BLaER1 (cell line): Measurements from ENCODE around the gene ZNF3.

Experiments
- H3K27ac ChIP-seq: shearing (Covaris generic); formaldehyde crosslinking; 2 replicates; pipeline ENCODE4 v1.8.1; 2022
- H3K27me3 ChIP-seq: shearing (Covaris generic); formaldehyde crosslinking; 2 replicates; pipeline ENCODE4 v1.8.1; 2022
- H3K36me3 ChIP-seq: shearing (Covaris generic); formaldehyde crosslinking; 2 replicates; pipeline ENCODE4 v1.8.1; 2022
- H3K4me1 ChIP-seq: shearing (Covaris generic); formaldehyde crosslinking; 2 replicates; pipeline ENCODE4 v1.8.1; 2022
- H3K4me2 ChIP-seq: shearing (Covaris generic); formaldehyde crosslinking; 2 replicates; pipeline ENCODE4 v1.8.1; 2022
- H3K4me3 ChIP-seq: shearing (Covaris generic); formaldehyde crosslinking; 2 replicates; pipeline ENCODE4 v1.8.1; 2022
- H3K9ac ChIP-seq: shearing (Covaris generic); formaldehyde crosslinking; 2 replicates; pipeline ENCODE4 v1.8.1; 2022
- H3K9me3 ChIP-seq: shearing (Covaris generic); formaldehyde crosslinking; 2 replicates; pipeline ENCODE4 v1.8.1; 2022
- H4K20me1 ChIP-seq: shearing (Covaris generic); formaldehyde crosslinking; 2 replicates; pipeline ENCODE4 v1.8.1; 2022
- Cebpa-rat ChIP-seq: shearing (Covaris generic); IDR thresholded peaks from 2 replicates; pipeline ENCODE4 v1.8.1; 2022

ZNF3 gene

GRCh38 chr7:100124301-100125230, 43.0 kb upstream of the ZNF3 start:
- Histone ChIP-seq H3K4me2 (peak overlapping the region; percentile 40), H3K27me3 (peaks cover 22% of the 10 kb centered on the region; the same call in 1 of the 2 replicates), H3K27ac (no peak overlapping the region), H3K9ac (no peak overlapping the region), H3K36me3 (peaks cover 29% of the 10 kb centered on the region), H3K4me1 (peaks cover 51% of the 10 kb centered on the region), H3K9me3 (no peaks in the 10 kb centered on the region), H4K20me1 (no peaks in the 10 kb centered on the region), H3K4me3 (no peak overlapping the region)
- no peak for TF ChIP-seq Cebpa-rat

GRCh38 chr7:100122568-100122967, 41.0 kb upstream of the ZNF3 start:
- no peak overlapping the region for H3K4me3 ChIP-seq
- no peak overlapping the region for H3K9ac ChIP-seq
- H3K4me1 ChIP-seq, result peaks cover 49% of the 10 kb centered on the region
- no peak for TF ChIP-seq Cebpa-rat
- peaks cover 2% of the 10 kb centered on the region; the same call in 1 of the 2 replicates for H3K27me3 ChIP-seq
- H3K27ac ChIP-seq, result no peak overlapping the region
- H4K20me1 ChIP-seq, result no peaks in the 10 kb centered on the region
- H3K4me2 ChIP-seq, result no peak overlapping the region
- H3K36me3 ChIP-seq, result peaks cover 29% of the 10 kb centered on the region
- H3K9me3 ChIP-seq, result no peaks in the 10 kb centered on the region

GRCh38 chr7:100122067-100122466, 40.5 kb upstream of the ZNF3 start:
- H4K20me1 ChIP-seq, result no peaks in the 10 kb centered on the region
- peaks cover 49% of the 10 kb centered on the region for H3K4me1 ChIP-seq
- H3K27me3 ChIP-seq, result no peaks in the 10 kb centered on the region
- TF ChIP-seq Cebpa-rat, result no peak
- H3K27ac ChIP-seq, result no peak overlapping the region
- peaks cover 29% of the 10 kb centered on the region for H3K36me3 ChIP-seq
- H3K4me2 ChIP-seq, result no peak overlapping the region
- H3K9ac ChIP-seq, result no peak overlapping the region
- no peaks in the 10 kb centered on the region for H3K9me3 ChIP-seq
- H3K4me3 ChIP-seq, result no peak overlapping the region

GRCh38 chr7:100120733-100121036, 39.2 kb upstream of the ZNF3 start:
- Histone ChIP-seq H4K20me1 (no peaks in the 10 kb centered on the region), H3K9ac (peak overlapping the region; percentile 91), H3K4me3 (peak overlapping the region; percentile 81), H3K36me3 (peaks cover 36% of the 10 kb centered on the region), H3K4me1 (peaks cover 41% of the 10 kb centered on the region), H3K27me3 (no peaks in the 10 kb centered on the region), H3K4me2 (peak overlapping the region; percentile 95), H3K9me3 (no peaks in the 10 kb centered on the region), H3K27ac (no peak overlapping the region)
- TF ChIP-seq Cebpa-rat, result no peak

GRCh38 chr7:100119970-100120732, 38.6 kb upstream of the ZNF3 start:
- Histone ChIP-seq H3K4me3 (peak overlapping the region; percentile 81), H3K27me3 (no peaks in the 10 kb centered on the region), H3K9me3 (no peaks in the 10 kb centered on the region), H3K4me2 (peak overlapping the region; percentile 95), H3K4me1 (peaks cover 36% of the 10 kb centered on the region), H4K20me1 (no peaks in the 10 kb centered on the region), H3K36me3 (peaks cover 37% of the 10 kb centered on the region), H3K27ac (peak overlapping the region; percentile 96; the same call in 1 of the 2 replicates), H3K9ac (peak overlapping the region; percentile 91)
- TF ChIP-seq Cebpa-rat, result no peak

GRCh38 chr7:100119072-100119969, 37.8 kb upstream of the ZNF3 start, which contains the start of the genes CNPY4 and TAF6:
Gene CNPY4 (plus strand): TSS chr7:100119634. CDS start chr7:100119745, 111 bp downstream.
Gene TAF6 (minus strand): TSS chr7:100119358. CDS start chr7:100114209, 5,149 bp downstream.
- Histone ChIP-seq H3K27me3 (no peaks in the 10 kb centered on the region), H3K4me3 (peak within 1 kb of the TSS; percentile 81), H3K9me3 (no peaks in the 10 kb centered on the region), H3K36me3 (peaks cover 37% of the 10 kb centered on the region), H3K9ac (peak within 1 kb of the TSS; percentile 91), H3K4me1 (peaks cover 28% of the 10 kb centered on the region), H3K4me2 (peak within 1 kb of the TSS; percentile 95), H4K20me1 (no peaks in the 10 kb centered on the region), H3K27ac (peak within 1 kb of the TSS; percentile 96)
- no peak for TF ChIP-seq Cebpa-rat

- peak overlapping the region; percentile 91 for H3K9ac ChIP-seq
- no peak for TF ChIP-seq Cebpa-rat
- no peaks in the 10 kb centered on the region for H3K9me3 ChIP-seq
- no peaks in the 10 kb centered on the region for H3K27me3 ChIP-seq
- H3K36me3 ChIP-seq, result peaks cover 37% of the 10 kb centered on the region
- peak overlapping the region; percentile 81 for H3K4me3 ChIP-seq
- H3K27ac ChIP-seq, result peak overlapping the region; percentile 96
- H3K4me1 ChIP-seq, result peaks cover 20% of the 10 kb centered on the region
- H4K20me1 ChIP-seq, result no peaks in the 10 kb centered on the region
- peak overlapping the region; percentile 95 for H3K4me2 ChIP-seq
Measured at GRCh38 chr7:100118388-100119071, 37.0 kb upstream of the ZNF3 start.

- H3K27ac ChIP-seq, result no peak overlapping the region
- peaks cover 29% of the 10 kb centered on the region for H3K4me1 ChIP-seq
- no peaks in the 10 kb centered on the region for H4K20me1 ChIP-seq
- no peak overlapping the region for H3K4me3 ChIP-seq
- no peak overlapping the region for H3K9ac ChIP-seq
- H3K27me3 ChIP-seq, result no peaks in the 10 kb centered on the region
- H3K36me3 ChIP-seq, result peaks cover 60% of the 10 kb centered on the region
- no peaks in the 10 kb centered on the region for H3K9me3 ChIP-seq
- TF ChIP-seq Cebpa-rat, result no peak
- no peak overlapping the region for H3K4me2 ChIP-seq
Measured at GRCh38 chr7:100115026-100115425, 33.5 kb upstream of the ZNF3 start.

- peak overlapping the region; percentile 56 for H3K27ac ChIP-seq
- TF ChIP-seq Cebpa-rat, result no peak
- no peaks in the 10 kb centered on the region for H4K20me1 ChIP-seq
- H3K4me2 ChIP-seq, result peak overlapping the region; percentile 75
- H3K4me1 ChIP-seq, result peaks cover 18% of the 10 kb centered on the region
- no peaks in the 10 kb centered on the region for H3K9me3 ChIP-seq
- H3K36me3 ChIP-seq, result peaks cover 91% of the 10 kb centered on the region
- no peak overlapping the region for H3K4me3 ChIP-seq
- peak overlapping the region; percentile 48; the same call in 1 of the 2 replicates for H3K9ac ChIP-seq
- no peaks in the 10 kb centered on the region for H3K27me3 ChIP-seq
Measured at GRCh38 chr7:100111914-100112313, 30.4 kb upstream of the ZNF3 start.
